HG02623 (cell line): Measurements from ENCODE around the gene TPRA1.
A peak's percentile ranks its signal among the peaks of the same experiment; 100 is the strongest.

Experiments
- ATAC-seq: cut with Tn5 transposase; IDR thresholded peaks from one replicate; pipeline ENCODE4 v1.9.1; 2021; ENCODE audit warnings: moderate library complexity; ENCODE audit not compliant: unreplicated experiment

TPRA1 gene

GRCh38 chr3:127590593-127591465, at the start of gene TPRA1:
TSS of gene TPRA1 (minus strand) at chr3:127590733. CDS start at chr3:127580146, 10,587 bp downstream.
- ATAC-seq: peak; percentile 71

GRCh38 chr3:127640042-127640355, 49.5 kb upstream of the TPRA1 start:
- no peak for ATAC-seq

GRCh38 chr3:127639173-127640041, 48.9 kb upstream of the TPRA1 start:
- ATAC-seq: no peak

- ATAC-seq: no peak
These were observed 47.4 kb upstream of the TPRA1 start for GRCh38 chr3:127637971-127638370.

GRCh38 chr3:127637546-127637945, 47.0 kb upstream of the TPRA1 start:
- no peak for ATAC-seq

GRCh38 chr3:127634653-127635052, 44.1 kb upstream of the TPRA1 start:
- no peak for ATAC-seq

- no peak for ATAC-seq
These were observed 41.7 kb upstream of the TPRA1 start for GRCh38 chr3:127632035-127632820.

- ATAC-seq: no peak
These were observed 40.5 kb upstream of the TPRA1 start for GRCh38 chr3:127630811-127631714.

GRCh38 chr3:127629467-127630403, 39.2 kb upstream of the TPRA1 start:
- no peak for ATAC-seq

GRCh38 chr3:127628788-127629466, 38.4 kb upstream of the TPRA1 start, which contains the start of gene PODXL2:
TSS of gene PODXL2 (plus strand) at chr3:127629185. CDS start at chr3:127629220, 35 bp downstream.
- ATAC-seq: no peak

- ATAC-seq: no peak
These were observed 37.9 kb upstream of the TPRA1 start for GRCh38 chr3:127628426-127628787.

GRCh38 chr3:127625821-127626220, 35.3 kb upstream of the TPRA1 start:
- no peak for ATAC-seq

- ATAC-seq: no peak
These were observed 33.5 kb upstream of the TPRA1 start for GRCh38 chr3:127624063-127624462.

GRCh38 chr3:127622772-127623576, 32.4 kb upstream of the TPRA1 start:
- no peak for ATAC-seq

- no peak for ATAC-seq
These were observed 31.5 kb upstream of the TPRA1 start for GRCh38 chr3:127622031-127622430.

GRCh38 chr3:127620637-127621375, 30.3 kb upstream of the TPRA1 start:
- no peak for ATAC-seq

GRCh38 chr3:127618891-127619290, 28.4 kb upstream of the TPRA1 start:
- ATAC-seq: no peak
